ENCODE measurements around the gene SZRD1. TPM values are rescaled to one million over a fixed set of nuclear protein-coding genes. Genes with fewer than 3 reads are reported as not detected.

The SZRD1 gene, protein sequence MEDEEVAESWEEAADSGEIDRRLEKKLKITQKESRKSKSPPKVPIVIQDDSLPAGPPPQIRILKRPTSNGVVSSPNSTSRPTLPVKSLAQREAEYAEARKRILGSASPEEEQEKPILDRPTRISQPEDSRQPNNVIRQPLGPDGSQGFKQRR
- total RNA-seq = 11.3 TPM

DNA sequence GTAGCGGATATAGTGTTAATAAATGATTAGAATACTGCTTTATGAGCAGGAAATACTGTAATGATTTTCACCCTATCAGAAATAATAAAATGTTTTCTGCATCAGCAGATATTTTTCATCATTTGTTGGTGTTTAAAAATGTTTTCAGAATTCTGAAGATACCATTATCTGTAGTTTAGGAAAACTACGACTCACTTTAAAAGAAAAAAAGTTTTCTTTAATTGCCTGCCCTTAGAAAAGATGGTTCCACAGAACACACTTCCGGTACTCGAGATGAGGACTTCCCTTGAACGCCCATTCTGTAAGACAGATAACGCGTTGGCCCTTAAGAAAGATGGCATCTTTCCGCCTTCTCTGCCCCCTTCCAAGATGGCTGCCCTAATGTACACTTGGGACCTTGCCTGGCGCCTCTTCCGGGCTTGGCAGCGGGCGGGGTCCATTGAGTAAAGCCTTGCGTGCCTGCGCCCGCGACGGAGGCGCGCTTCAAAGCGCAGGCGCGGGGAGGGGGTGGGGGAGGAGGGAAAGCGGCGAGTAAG, at the start of gene SZRD1:
Gene SZRD1, plus strand, starts transcription at position 521 of the 536 bp plus-strand sequence. CDS start 16 bp downstream, outside the sequence.

DNA sequence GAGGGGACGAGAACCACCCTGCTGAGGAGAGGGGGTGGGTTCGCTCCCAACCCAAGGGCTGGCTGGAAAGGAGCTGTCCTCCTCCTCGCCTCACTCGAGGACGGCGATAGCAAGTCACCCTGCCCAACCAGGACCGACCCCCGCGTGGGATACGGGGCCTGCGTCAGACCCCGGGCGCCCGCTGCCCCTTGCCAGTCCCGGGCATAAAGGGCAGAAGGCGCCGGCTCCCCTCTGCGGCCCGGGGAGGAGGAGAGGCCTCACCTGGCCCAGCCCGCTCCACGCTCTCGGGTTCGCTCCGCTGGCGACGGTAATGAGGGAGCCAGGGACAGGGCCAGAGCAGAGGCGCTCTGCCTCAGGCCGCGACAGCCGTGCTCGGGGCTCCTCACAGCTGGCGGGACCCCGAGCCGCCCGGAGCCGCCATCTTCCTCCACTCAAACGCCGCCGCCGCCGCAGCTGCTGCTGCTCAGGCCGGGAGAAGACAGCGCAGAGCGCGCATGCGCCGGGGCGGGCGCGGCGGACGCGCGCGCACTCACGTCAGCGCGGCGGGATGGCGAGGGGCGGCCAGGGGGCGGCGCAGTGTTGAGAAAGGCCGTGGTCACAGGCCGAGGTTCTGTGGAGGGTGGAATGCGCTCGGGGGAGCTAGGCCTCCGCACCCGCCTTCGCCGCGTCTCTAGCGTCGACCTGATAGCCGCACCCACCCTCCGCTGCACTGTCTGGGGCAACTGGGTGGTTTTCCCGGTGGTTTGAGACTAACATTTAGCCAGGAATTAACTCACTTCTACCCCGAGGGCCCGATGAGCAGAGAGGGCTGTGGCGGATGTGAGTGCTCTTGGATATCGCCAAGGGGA, 14.8 kb upstream of the SZRD1 start, which contains the start of gene FBXO42:
Gene FBXO42, minus strand, starts transcription at position 487 of the 848 bp plus-strand sequence. CDS start 37,062 bp downstream, outside the sequence.

GRCh38 chr1:16436946-16437474, 70.0 kb downstream of the SZRD1 start, which contains the start of gene SPATA21:
TSS of gene SPATA21 (minus strand) at chr1:16437424. CDS start at chr1:16431371, 6,053 bp downstream.

GRCh38 chr1:16440470-16441281, 73.6 kb downstream of the SZRD1 start, which contains the start of gene NECAP2:
TSS of gene NECAP2 (plus strand) at chr1:16440724. CDS start at chr1:16440762, 38 bp downstream.

Other genes with a start within 250 kb of the SZRD1 start
- 2.5 TPM for gene EPHA2, start 211.2 kb upstream of the SZRD1 start, total RNA-seq
- 1.6 TPM for gene ARHGEF19, start 154.6 kb upstream of the SZRD1 start, total RNA-seq
- 37.4 TPM for gene CPLANE2, start 130.1 kb upstream of the SZRD1 start, total RNA-seq
- 31.4 TPM for gene FBXO42, start 14.8 kb upstream of the SZRD1 start, total RNA-seq
- not detected for gene SPATA21, start 70.2 kb downstream of the SZRD1 start, total RNA-seq
- 27.5 TPM for gene NECAP2, start 73.5 kb downstream of the SZRD1 start, total RNA-seq
- under 0.01 TPM for gene RNU1-1, start 147.0 kb downstream of the SZRD1 start, total RNA-seq
- 90.0 TPM for gene NBPF1, start 246.3 kb downstream of the SZRD1 start, total RNA-seq

All from diencephalon (tissue), 1 donor.